Parathyroid adenoma (tissue), 2 donors: ENCODE measurements around the gene WDSUB1.

Experiments used
- H2AFZ ChIP-seq: fragments of 300-600 bp; sonication (generic); one replicate; pipeline ENCODE4 v1.7.0; 2017; ENCODE audit warnings: antibody characterized with exemption, mild to moderate bottlenecking
- H3K27ac ChIP-seq: fragments of 300-600 bp; sonication (generic); one replicate; pipeline ENCODE4 v1.7.0; 2017
- H3K27me3 ChIP-seq: fragments of 300-600 bp; sonication (generic); one replicate; pipeline ENCODE4 v1.7.0; 2017; ENCODE audit warnings: low read length; ENCODE audit not compliant: control insufficient read depth, insufficient read depth
- H3K36me3 ChIP-seq: fragments of 300-600 bp; sonication (generic); one replicate; pipeline ENCODE4 v1.7.0; 2017; ENCODE audit warnings: low read length; ENCODE audit not compliant: control insufficient read depth, insufficient read depth
- H3K4me1 ChIP-seq: fragments of 300-600 bp; sonication (generic); one replicate; pipeline ENCODE4 v1.7.0; 2017; ENCODE audit warnings: control low read depth
- H3K4me2 ChIP-seq: fragments of 300-600 bp; sonication (generic); one replicate; pipeline ENCODE4 v1.7.0; 2017; ENCODE audit warnings: low read length
- H3K4me3 ChIP-seq: fragments of 300-600 bp; sonication (generic); one replicate; pipeline ENCODE4 v1.7.0; 2017; ENCODE audit warnings: low read depth, low read length
- H3K79me2 ChIP-seq: fragments of 300-600 bp; sonication (generic); one replicate; pipeline ENCODE4 v1.7.0; 2017; ENCODE audit warnings: control low read depth
- H3K9ac ChIP-seq: fragments of 300-600 bp; sonication (generic); one replicate; pipeline ENCODE4 v1.7.0; 2017; ENCODE audit warnings: mild to moderate bottlenecking
- H3K9me3 ChIP-seq: fragments of 300-600 bp; sonication (generic); one replicate; pipeline ENCODE4 v1.7.0; 2017; ENCODE audit warnings: low read length; ENCODE audit not compliant: control insufficient read depth
- TF ChIP-seq, protein P1 (sequence below): fragments of 300-600 bp; sonication (generic); IDR thresholded peaks from one replicate; pipeline ENCODE4 v1.7.0; 2017; ENCODE audit warnings: antibody characterized with exemption, mild to moderate bottlenecking
- donor health status: primary hyperparathyroidism.

WDSUB1 gene

DNA sequence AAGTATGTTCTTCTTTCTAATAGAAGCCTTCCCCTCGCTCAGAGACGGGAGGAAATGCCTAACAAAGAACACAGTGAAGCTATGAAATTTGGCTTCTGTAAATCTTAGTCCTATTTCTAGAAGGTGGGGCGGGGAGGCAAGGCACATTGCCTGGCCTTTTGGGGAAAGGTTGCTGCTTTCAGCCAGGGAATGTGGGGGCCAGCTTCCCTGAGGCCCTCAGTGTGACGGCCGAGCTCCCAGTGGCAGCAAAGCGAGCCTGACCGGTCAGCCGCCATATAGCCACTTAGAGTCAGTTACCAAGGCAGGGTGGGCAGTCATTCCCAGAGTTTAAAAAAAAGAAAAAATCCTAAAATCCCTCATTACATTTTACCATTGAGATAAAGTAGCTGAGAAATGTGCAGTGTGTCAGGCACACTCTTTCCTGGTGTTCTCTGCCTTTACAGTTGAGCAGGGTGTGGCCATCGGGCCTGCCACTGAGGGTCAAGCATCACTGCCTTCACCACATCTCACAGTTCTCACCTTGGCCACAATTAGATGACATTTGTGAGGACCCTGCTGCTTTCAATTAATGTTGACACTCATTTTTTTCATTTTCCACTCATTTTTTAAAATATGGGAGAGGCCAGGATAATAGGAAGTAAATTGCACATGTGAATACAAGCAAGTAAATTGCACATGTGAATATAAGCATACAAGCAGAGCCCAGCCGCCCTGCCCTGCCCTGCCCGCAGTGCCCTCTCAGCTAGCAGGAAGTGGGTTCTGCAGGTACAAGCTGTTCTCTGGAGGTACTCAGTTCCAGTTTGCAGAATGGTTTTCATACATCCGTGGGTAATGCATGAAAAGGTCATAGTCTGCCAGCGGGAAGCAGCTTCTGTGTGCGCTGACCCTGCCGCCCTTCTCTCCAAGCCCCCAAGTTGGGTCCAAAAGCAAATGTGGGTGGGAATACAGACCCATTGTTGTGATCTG, 76.9 kb downstream of the WDSUB1 start:
- H3K36me3 ChIP-seq: no peaks in the 10 kb centered on the region
- H3K79me2 ChIP-seq: no peaks in the 10 kb centered on the region
- H3K4me1 ChIP-seq: peaks cover 3% of the 10 kb centered on the region
- no peak overlapping the region for H3K4me2 ChIP-seq
- H3K4me3 ChIP-seq: no peak overlapping the region
- H3K27me3 ChIP-seq: no peaks in the 10 kb centered on the region
- H2AFZ ChIP-seq: no peak overlapping the region
- H3K9me3 ChIP-seq: no peaks in the 10 kb centered on the region
- TF ChIP-seq, protein P1, sequence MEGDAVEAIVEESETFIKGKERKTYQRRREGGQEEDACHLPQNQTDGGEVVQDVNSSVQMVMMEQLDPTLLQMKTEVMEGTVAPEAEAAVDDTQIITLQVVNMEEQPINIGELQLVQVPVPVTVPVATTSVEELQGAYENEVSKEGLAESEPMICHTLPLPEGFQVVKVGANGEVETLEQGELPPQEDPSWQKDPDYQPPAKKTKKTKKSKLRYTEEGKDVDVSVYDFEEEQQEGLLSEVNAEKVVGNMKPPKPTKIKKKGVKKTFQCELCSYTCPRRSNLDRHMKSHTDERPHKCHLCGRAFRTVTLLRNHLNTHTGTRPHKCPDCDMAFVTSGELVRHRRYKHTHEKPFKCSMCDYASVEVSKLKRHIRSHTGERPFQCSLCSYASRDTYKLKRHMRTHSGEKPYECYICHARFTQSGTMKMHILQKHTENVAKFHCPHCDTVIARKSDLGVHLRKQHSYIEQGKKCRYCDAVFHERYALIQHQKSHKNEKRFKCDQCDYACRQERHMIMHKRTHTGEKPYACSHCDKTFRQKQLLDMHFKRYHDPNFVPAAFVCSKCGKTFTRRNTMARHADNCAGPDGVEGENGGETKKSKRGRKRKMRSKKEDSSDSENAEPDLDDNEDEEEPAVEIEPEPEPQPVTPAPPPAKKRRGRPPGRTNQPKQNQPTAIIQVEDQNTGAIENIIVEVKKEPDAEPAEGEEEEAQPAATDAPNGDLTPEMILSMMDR: no peak
- no peak overlapping the region for H3K9ac ChIP-seq
- H3K27ac ChIP-seq: no peak overlapping the region

- Histone ChIP-seq H3K9me3 (no peaks in the 10 kb centered on the region), H3K27me3 (no peaks in the 10 kb centered on the region), H3K79me2 (no peaks in the 10 kb centered on the region), H3K36me3 (no peaks in the 10 kb centered on the region), H3K4me1 (no peaks in the 10 kb centered on the region), H3K4me2 (no peak overlapping the region), H3K9ac (no peak overlapping the region), H3K4me3 (no peak overlapping the region), H2AFZ (no peak overlapping the region), H3K27ac (no peak overlapping the region)
- TF ChIP-seq, protein P1: no peak
These were observed 78.1 kb downstream of the WDSUB1 start for GRCh38 chr2:159208438-159208837.

DNA sequence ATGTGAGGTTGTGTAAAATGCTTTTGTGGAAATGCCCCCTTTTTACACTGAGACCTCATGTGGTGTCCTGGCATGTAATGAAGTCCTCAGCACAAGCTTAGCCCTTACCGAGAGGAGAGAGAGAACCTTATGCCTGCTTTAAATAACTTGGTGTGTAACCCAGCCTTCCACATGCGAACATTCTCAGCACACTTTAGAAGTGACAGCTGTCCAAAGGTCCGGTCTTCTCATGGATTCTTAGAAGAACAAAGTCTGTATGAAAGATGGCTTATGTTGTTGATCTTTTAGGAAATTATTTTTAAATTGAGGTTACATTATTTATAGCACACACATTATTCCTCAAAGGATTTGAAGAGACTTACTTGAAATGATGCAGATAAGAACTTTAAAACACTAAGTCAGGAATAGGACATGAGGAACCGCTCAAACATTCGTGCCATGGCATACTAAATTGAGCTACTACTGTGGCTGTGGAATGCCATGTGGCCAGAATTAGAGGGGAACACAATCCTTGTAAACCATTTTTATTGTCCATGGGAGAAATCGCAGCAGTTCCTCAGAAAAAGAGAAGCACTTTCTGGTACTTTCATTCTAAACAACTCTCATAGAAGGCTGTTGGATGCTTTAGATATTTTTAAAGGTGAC, 79.6 kb downstream of the WDSUB1 start:
- no peak overlapping the region for H3K9ac ChIP-seq

GRCh38 chr2:159204381-159205144, 81.9 kb downstream of the WDSUB1 start:
- TF ChIP-seq, protein P1: no peak
- no peak overlapping the region for H3K4me3 ChIP-seq

More for the DNA sequence above, 79.6 kb downstream of the WDSUB1 start:
- Histone ChIP-seq H3K79me2 (no peaks in the 10 kb centered on the region), H3K36me3 (no peaks in the 10 kb centered on the region), H2AFZ (no peak overlapping the region), H3K27me3 (no peaks in the 10 kb centered on the region), H3K4me2 (no peak overlapping the region), H3K27ac (no peak overlapping the region), H3K4me3 (no peak overlapping the region), H3K9me3 (no peaks in the 10 kb centered on the region), H3K4me1 (no peaks in the 10 kb centered on the region)
- TF ChIP-seq, protein P1: no peak

More at GRCh38 chr2:159204381-159205144, 81.9 kb downstream of the WDSUB1 start:
- Histone ChIP-seq H3K9me3 (no peaks in the 10 kb centered on the region), H3K4me2 (no peak overlapping the region), H3K36me3 (no peaks in the 10 kb centered on the region), H3K9ac (no peak overlapping the region), H3K4me1 (no peaks in the 10 kb centered on the region), H3K27me3 (no peaks in the 10 kb centered on the region), H2AFZ (no peak overlapping the region), H3K27ac (no peak overlapping the region), H3K79me2 (no peaks in the 10 kb centered on the region)
